ENCODE results near the gene DCAF4L1. TPM values are rescaled to one million over a fixed set of nuclear protein-coding genes. Genes with fewer than 3 reads are reported as not detected.

The DCAF4L1 gene
- total RNA-seq, 1 donor from 2014 or later: 0.17 TPM

- no peak overlapping the region for H3K4me3 Mint-ChIP-seq
- no peaks in the 10 kb centered on the region for H3K27me3 Mint-ChIP-seq
- no peak for TF ChIP-seq CTCF (conservative IDR thresholded peaks at IDR 0.05)
- H3K36me3 Mint-ChIP-seq: peaks cover 10% of the 10 kb centered on the region
- no peaks in the 10 kb centered on the region for H3K9me3 Mint-ChIP-seq
- H3K27ac Mint-ChIP-seq: no peak overlapping the region
- DNase-seq (ENCODE audit: extremely low spot score, unreplicated experiment): no peak
- H3K4me1 Mint-ChIP-seq (ENCODE audit: unreplicated experiment): no peaks in the 10 kb centered on the region
These were observed 17.8 kb downstream of the DCAF4L1 start for GRCh38 chr4:41999321-41999720.

- no peak for TF ChIP-seq CTCF (conservative IDR thresholded peaks at IDR 0.05)
- Mint-ChIP-seq H3K27me3 (no peaks in the 10 kb centered on the region), H3K9me3 (no peaks in the 10 kb centered on the region), H3K36me3 (peaks cover 27% of the 10 kb centered on the region), H3K4me3 (no peak overlapping the region), H3K27ac (no peak overlapping the region), H3K4me1 (ENCODE audit: unreplicated experiment) (peaks cover 5% of the 10 kb centered on the region)
- DNase-seq (ENCODE audit: extremely low spot score, unreplicated experiment): no peak
These were observed 26.6 kb downstream of the DCAF4L1 start for GRCh38 chr4:42008011-42008786.

- no peak overlapping the region for H3K4me3 Mint-ChIP-seq
- TF ChIP-seq CTCF (conservative IDR thresholded peaks at IDR 0.05): no peak
- no peaks in the 10 kb centered on the region for H3K4me1 Mint-ChIP-seq (ENCODE audit: unreplicated experiment)
- H3K36me3 Mint-ChIP-seq: peaks cover 25% of the 10 kb centered on the region
- no peak overlapping the region for H3K27ac Mint-ChIP-seq
- no peaks in the 10 kb centered on the region for H3K9me3 Mint-ChIP-seq
- no peak for DNase-seq (ENCODE audit: extremely low spot score, unreplicated experiment)
- H3K27me3 Mint-ChIP-seq: no peaks in the 10 kb centered on the region
These were observed 33.9 kb downstream of the DCAF4L1 start for GRCh38 chr4:42015438-42015837.

- no peak overlapping the region for H3K4me3 Mint-ChIP-seq
- no peaks in the 10 kb centered on the region for H3K27me3 Mint-ChIP-seq
- TF ChIP-seq CTCF (conservative IDR thresholded peaks at IDR 0.05): no peak
- DNase-seq (ENCODE audit: extremely low spot score, unreplicated experiment): no peak
- no peaks in the 10 kb centered on the region for H3K4me1 Mint-ChIP-seq (ENCODE audit: unreplicated experiment)
- no peak overlapping the region for H3K27ac Mint-ChIP-seq
- H3K9me3 Mint-ChIP-seq: no peaks in the 10 kb centered on the region
- H3K36me3 Mint-ChIP-seq: peaks cover 25% of the 10 kb centered on the region
These were observed 36.9 kb downstream of the DCAF4L1 start for GRCh38 chr4:42018451-42018850.

Other genes with a start within 250 kb of the DCAF4L1 start
- 0.36 and 1.7 TPM in 2 replicates for gene PHOX2B, start 233.0 kb upstream of the DCAF4L1 start, total RNA-seq (ENCODE audit: low replicate concordance)
- gene TMEM33, start 46.3 kb upstream of the DCAF4L1 start, total RNA-seq (ENCODE audit: low replicate concordance): 60.5 and 64.3 TPM in 2 replicates
- gene SLC30A9, start 8.8 kb downstream of the DCAF4L1 start, total RNA-seq (ENCODE audit: low replicate concordance): 50.1 and 61.4 TPM in 2 replicates
- gene BEND4, start 170.9 kb downstream of the DCAF4L1 start, total RNA-seq (ENCODE audit: low replicate concordance): 0.14 and 0.31 TPM in 2 replicates

Data from type B pancreatic cell (in vitro differentiated cells).